Liver (tissue), 9 donors: ENCODE measurements around the gene TMEM178A. TPM values are rescaled to one million over a fixed set of nuclear protein-coding genes. Genes with fewer than 3 reads are reported as not detected.

ENCODE experiments used
- DNase-seq: peaks from one replicate; pipeline ENCODE4 v3.0.0-alpha.2; 2017; ENCODE audit warnings: low spot score
- H3K27ac ChIP-seq, 2 donors: one replicate each; pipeline ENCODE4 v1.7.0; 2013; ENCODE audit warnings: inconsistent platforms in 2 of 2, low read length in 2 of 2, control low read depth in 1 of 2, low read depth in 1 of 2, mild to moderate bottlenecking in 1 of 2
- H3K27me3 ChIP-seq, 4 donors: one replicate each; pipeline versions ENCODE4 v1.6.1 to v1.7.0; 2013; ENCODE audit warnings: low read length in 3 of 4, inconsistent platforms in 1 of 4, mild to moderate bottlenecking in 1 of 4, moderate library complexity in 1 of 4; ENCODE audit not compliant: control insufficient read depth in 4 of 4, insufficient read depth in 4 of 4
- H3K36me3 ChIP-seq, 4 donors: one replicate each; pipeline versions ENCODE4 v1.6.1 to v1.7.0; 2013; ENCODE audit warnings: low read length in 3 of 4, mild to moderate bottlenecking in 3 of 4, low read depth in 1 of 4, moderate library complexity in 1 of 4; ENCODE audit not compliant: control insufficient read depth in 4 of 4, insufficient read depth in 3 of 4
- H3K4me1 ChIP-seq, 4 donors: one replicate each; pipeline versions ENCODE4 v1.6.1 to v1.7.0; 2013; ENCODE audit warnings: low read length in 3 of 4, mild to moderate bottlenecking in 3 of 4, moderate library complexity in 1 of 4; ENCODE audit not compliant: control insufficient read depth in 4 of 4, insufficient read depth in 4 of 4
- H3K4me3 ChIP-seq, 3 donors: one replicate each; pipeline versions ENCODE4 v1.6.1 to v1.7.0; 2013; ENCODE audit warnings: low read length in 3 of 3, control low read depth in 1 of 3, low read depth in 1 of 3, mild to moderate bottlenecking in 1 of 3
- H3K9ac ChIP-seq, 2 donors: one replicate each; pipeline ENCODE4 v1.7.0; 2013; ENCODE audit warnings: low read length in 2 of 2, mild to moderate bottlenecking in 2 of 2, moderate library complexity in 2 of 2, control low read depth in 1 of 2, low read depth in 1 of 2
- H3K9me3 ChIP-seq, 4 donors: one replicate each; pipeline versions ENCODE4 v1.6.1 to v1.7.0; 2013; ENCODE audit warnings: low read length in 3 of 4; ENCODE audit not compliant: control insufficient read depth in 4 of 4
- ATF3 ChIP-seq: IDR thresholded peaks from 2 replicates; pipeline ENCODE4 v1.6.1; 2016; ENCODE audit warnings: antibody characterized with exemption
- CTCF ChIP-seq: fragments of 150-350 bp; IDR thresholded peaks from 2 replicates; pipeline ENCODE4 v1.5.1; 2017; ENCODE audit warnings: improper control_type of control experiment, low read depth, low read length; ENCODE audit not compliant: missing input control
- EGR1 ChIP-seq, 2 donors: IDR thresholded peaks; 2 replicates each; pipeline ENCODE4 v1.6.1; 2016 to 2018; ENCODE audit warnings: antibody characterized with exemption in 2 of 2, low read depth in 2 of 2
- FOXA1 ChIP-seq: IDR thresholded peaks from 2 replicates; pipeline ENCODE4 v1.6.1; 2016; ENCODE audit warnings: antibody characterized with exemption
- FOXA2 ChIP-seq: IDR thresholded peaks from 2 replicates; pipeline ENCODE4 v1.6.1; 2016; ENCODE audit warnings: antibody characterized with exemption
- GABPA ChIP-seq, 2 donors: IDR thresholded peaks in 1 of 2; conservative IDR thresholded peaks in 1 of 2; 2 replicates each; pipeline ENCODE4 v1.6.1; 2016; ENCODE audit warnings: antibody characterized with exemption in 2 of 2, mild to moderate bottlenecking in 1 of 2, moderate library complexity in 1 of 2
- HNF4A ChIP-seq, 2 donors: conservative IDR thresholded peaks; 2 replicates each; pipeline ENCODE4 v1.6.1; 2016; ENCODE audit warnings: antibody characterized with exemption in 2 of 2, mild to moderate bottlenecking in 2 of 2
- HNF4G ChIP-seq: IDR thresholded peaks from 2 replicates; pipeline ENCODE4 v1.6.1; 2016; ENCODE audit warnings: antibody characterized with exemption
- JUND ChIP-seq, 2 donors: IDR thresholded peaks; 2 replicates each; pipeline ENCODE4 v1.6.1; 2016; ENCODE audit warnings: antibody characterized with exemption in 2 of 2
- MAX ChIP-seq: IDR thresholded peaks from 2 replicates; pipeline ENCODE4 v1.6.1; 2016; ENCODE audit warnings: antibody characterized with exemption
- NR2F2 ChIP-seq: IDR thresholded peaks from 2 replicates; pipeline ENCODE4 v1.6.1; 2016; ENCODE audit warnings: antibody characterized with exemption
- RAD21 ChIP-seq, 2 donors: IDR thresholded peaks; 2 replicates each; pipeline ENCODE4 v1.6.1; 2016; ENCODE audit warnings: antibody characterized with exemption in 2 of 2, mild to moderate bottlenecking in 2 of 2
- REST ChIP-seq: IDR thresholded peaks from 2 replicates; pipeline ENCODE4 v1.6.1; 2016; ENCODE audit warnings: antibody characterized with exemption, mild to moderate bottlenecking
- RXRA ChIP-seq, 2 donors: IDR thresholded peaks; 2 replicates each; pipeline ENCODE4 v1.6.1; 2017 to 2018; ENCODE audit warnings: antibody characterized with exemption in 2 of 2, mild to moderate bottlenecking in 1 of 2
- SP1 ChIP-seq: IDR thresholded peaks from 2 replicates; pipeline ENCODE4 v1.6.1; 2018; ENCODE audit warnings: antibody characterized with exemption, mild to moderate bottlenecking
- TAF1 ChIP-seq: conservative IDR thresholded peaks from 2 replicates; pipeline ENCODE4 v1.6.1; 2016; ENCODE audit warnings: antibody characterized with exemption, mild to moderate bottlenecking
- YY1 ChIP-seq: IDR thresholded peaks from 2 replicates; pipeline ENCODE4 v1.6.1; 2016; ENCODE audit warnings: antibody characterized with exemption, mild to moderate bottlenecking
- WGBS: extraction: QIAGEN DNeasy Blood & Tissue Kit; methylation state at CpG from one replicate; pipeline ENCODE4 v1.1.7; 2013; 5-methylcytosine and 5-hydroxymethylcytosine counted together
- polyA plus RNA-seq, 2 donors: library from polyadenylated mRNA; stranded (reverse) in 1 of 2; unstranded in 1 of 2; fragments of 200-250 nt in 1 of 2; fragments of >200 nt in 1 of 2; fragmentation: Nextera tagmentation in 1 of 2; extraction: Ambion mirVana in 1 of 2; gene quantifications; one replicate each; pipeline versions ENCODE4 v1.2.1 to v1.2.3, GENCODE V29; 2013 to 2015
- total RNA-seq, 2 donors: library from RNA; depleted of rRNA; stranded (reverse); fragments of >200 nt; gene quantifications; one replicate each; pipeline ENCODE4 v1.2.3, GENCODE V29; 2014
- TF ChIP-seq, protein P1 (sequence below): IDR thresholded peaks from 2 replicates; pipeline ENCODE4 v1.6.1; 2016; ENCODE audit warnings: antibody characterized with exemption
- donor health status: healthy.
- donor health status: healthy.
- donor health status: healthy.
- donor health status: healthy.
- donor health status: healthy.

TMEM178A gene
- total and polyA plus RNA-seq, 4 donors: 0.21 to 0.64 (median 0.49) TPM

GRCh38 chr2:39679805-39680204 lies 14.1 kb downstream of the TMEM178A start:
- no peak overlapping the region for H3K27ac ChIP-seq
- no peaks in the 10 kb centered on the region for H3K27me3 ChIP-seq
- no peak overlapping the region for H3K9ac ChIP-seq
- no peak for TF ChIP-seq HNF4G
- no peak for TF ChIP-seq FOXA2
- TF ChIP-seq SP1: no peak
- TF ChIP-seq RAD21 (IDR thresholded peaks at IDR 0.05): no peak
- TF ChIP-seq RXRA (IDR thresholded peaks at IDR 0.05): no peak
- no peak for TF ChIP-seq MAX
- TF ChIP-seq HNF4A (conservative IDR thresholded peaks at IDR 0.05): no peak
- no peak for TF ChIP-seq TAF1
- no peak for TF ChIP-seq CTCF
- TF ChIP-seq, protein P1, sequence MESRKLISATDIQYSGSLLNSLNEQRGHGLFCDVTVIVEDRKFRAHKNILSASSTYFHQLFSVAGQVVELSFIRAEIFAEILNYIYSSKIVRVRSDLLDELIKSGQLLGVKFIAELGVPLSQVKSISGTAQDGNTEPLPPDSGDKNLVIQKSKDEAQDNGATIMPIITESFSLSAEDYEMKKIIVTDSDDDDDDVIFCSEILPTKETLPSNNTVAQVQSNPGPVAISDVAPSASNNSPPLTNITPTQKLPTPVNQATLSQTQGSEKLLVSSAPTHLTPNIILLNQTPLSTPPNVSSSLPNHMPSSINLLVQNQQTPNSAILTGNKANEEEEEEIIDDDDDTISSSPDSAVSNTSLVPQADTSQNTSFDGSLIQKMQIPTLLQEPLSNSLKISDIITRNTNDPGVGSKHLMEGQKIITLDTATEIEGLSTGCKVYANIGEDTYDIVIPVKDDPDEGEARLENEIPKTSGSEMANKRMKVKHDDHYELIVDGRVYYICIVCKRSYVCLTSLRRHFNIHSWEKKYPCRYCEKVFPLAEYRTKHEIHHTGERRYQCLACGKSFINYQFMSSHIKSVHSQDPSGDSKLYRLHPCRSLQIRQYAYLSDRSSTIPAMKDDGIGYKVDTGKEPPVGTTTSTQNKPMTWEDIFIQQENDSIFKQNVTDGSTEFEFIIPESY: no peak
- no peak for TF ChIP-seq REST
- TF ChIP-seq EGR1 (IDR thresholded peaks at IDR 0.05; ENCODE audit: low read depth in 2 of 2): no peak
- TF ChIP-seq JUND (IDR thresholded peaks at IDR 0.05): no peak
- TF ChIP-seq YY1: no peak
- TF ChIP-seq NR2F2: no peak
- no peak for TF ChIP-seq GABPA (IDR thresholded peaks at IDR 0.05 in 1 of 2, conservative IDR thresholded peaks at IDR 0.05 in 1 of 2)
- no peak for TF ChIP-seq ATF3
- no peak for TF ChIP-seq FOXA1
- no peaks in the 10 kb centered on the region for H3K4me1 ChIP-seq
- DNase-seq: no peak
- H3K4me3 ChIP-seq: no peak overlapping the region
- H3K9me3 ChIP-seq: no peaks in the 10 kb centered on the region
- WGBS: 69% methylated on average over 3 of the region's 3 CpGs
- no peaks in the 10 kb centered on the region for H3K36me3 ChIP-seq
